Stimulated activated CD4-positive, alpha-beta T cell treated with anti-CD3 and anti-CD28 coated beads, Interleukin-15, amount 100 ng/mL, for 24 hours (primary cell): ENCODE data around the gene MED7.

Experiments used
- DNase-seq: peaks from one replicate; pipeline ENCODE4 v3.0.0-alpha.2; 2020

MED7 gene

GRCh38 chr5:157100140-157100679 lies 42.5 kb downstream of the MED7 start:
- DNase-seq = peak; percentile 46

GRCh38 chr5:157088342-157088990 lies 54.2 kb downstream of the MED7 start:
- no peak for DNase-seq
